Endothelial cell of umbilical vein (primary cell): ENCODE results near the gene TLDC2. TPM values are rescaled to one million over a fixed set of nuclear protein-coding genes. Genes with fewer than 3 reads are reported as not detected.

Source experiments
- BruUV-seq: library from RNA; stranded (reverse); fragments of 400-500 nt; replicated peaks from 2 replicates; lab custom pipeline; 2021; lab: Mats Ljungman, UMichigan
- CTCF ChIA-PET: fragments of 300-600, 350-600 bp; sonication (Branson Sonifier 250); formaldehyde crosslinking; loops from one replicate; lab custom pipeline; 2021; ENCODE audit warnings: antibody characterized with exemption, inconsistent platforms; lab: Charles Lee
- POLR2A ChIA-PET: fragments of 300-600, 350-600 bp; sonication (Branson Sonifier 250); formaldehyde crosslinking; loops from one replicate; lab custom pipeline; 2021; ENCODE audit warnings: antibody characterized with exemption, inconsistent platforms; lab: Charles Lee
- DNase-seq: peaks from one replicate; pipeline ENCODE4 v3.0.0-alpha.2; 2011; ENCODE audit warnings: low read depth, low spot score
- FAIRE-seq: peaks from 2 replicates; lab custom pipeline; 2011; peaks lifted over from hg19 to GRCh38; lab: Jason Lieb, UNC
- H2AFZ ChIP-seq: 2 replicates; pipeline ENCODE4 v1.6.0; 2012; ENCODE audit warnings: low read depth, low read length, control low read depth, inconsistent platforms
- H3K27ac ChIP-seq: 2 replicates; pipeline ENCODE4 v1.5.1; 2011; ENCODE audit warnings: low read depth, mild to moderate bottlenecking, control low read depth, low read length, moderate library complexity; ENCODE audit not compliant: insufficient read depth
- H3K27me3 ChIP-seq, 2 experiments: 2 replicates each; pipeline versions ENCODE4 v1.6.0 to v1.6.1; 2011; ENCODE audit warnings: low read length in 2 of 2, mixed read lengths in 1 of 2; ENCODE audit not compliant: control insufficient read depth in 2 of 2, insufficient read depth in 2 of 2
- H3K36me3 ChIP-seq, 2 experiments: 2 replicates in 1 of 2; 3 replicates in 1 of 2; pipeline ENCODE4 v1.5.1; 2011; ENCODE audit warnings: low read length in 2 of 2, mild to moderate bottlenecking in 1 of 2, moderate library complexity in 1 of 2; ENCODE audit not compliant: control insufficient read depth in 2 of 2, insufficient read depth in 2 of 2; ENCODE audit errors: extremely low read depth in 1 of 2
- H3K4me1 ChIP-seq: 3 replicates; pipeline ENCODE4 v1.5.1; 2011; ENCODE audit warnings: mild to moderate bottlenecking, low read length; ENCODE audit not compliant: control insufficient read depth, insufficient read depth; ENCODE audit errors: extremely low read depth
- H3K4me2 ChIP-seq: 2 replicates; pipeline ENCODE4 v1.6.1; 2011; ENCODE audit warnings: low read length, control low read depth, mixed read lengths; ENCODE audit not compliant: insufficient read depth
- H3K4me3 ChIP-seq, 3 experiments: fragments of 200-600 bp in 1 of 3; sonication (generic), shearing (Covaris generic) in 1 of 3; replicated peaks in 1 of 3; 2 replicates each; pipeline ENCODE4 v1.5.1; 2011 to 2016; ENCODE audit warnings: control low read depth in 3 of 3, low read length in 3 of 3, mild to moderate bottlenecking in 2 of 3, inconsistent platforms in 1 of 3, low read depth in 1 of 3, moderate library complexity in 1 of 3; ENCODE audit not compliant: insufficient read depth in 1 of 3
- H3K79me2 ChIP-seq: 2 replicates; pipeline ENCODE4 v1.6.0; 2012; ENCODE audit warnings: low read length, inconsistent platforms; ENCODE audit not compliant: control insufficient read depth, insufficient read depth
- H3K9ac ChIP-seq: replicated peaks from 2 replicates; pipeline ENCODE3; 2011; ENCODE audit warnings: low read length, control low read depth; ENCODE audit not compliant: insufficient read depth; ENCODE audit errors: extremely low read depth
- H3K9me1 ChIP-seq: replicated peaks from 3 replicates; pipeline ENCODE4 v1.6.0; 2011; ENCODE audit warnings: mild to moderate bottlenecking, low read length; ENCODE audit not compliant: control insufficient read depth, insufficient read depth; ENCODE audit errors: extremely low read depth
- H3K9me3 ChIP-seq: replicated peaks from 2 replicates; pipeline ENCODE4 v1.5.1; 2012; ENCODE audit warnings: low read length, inconsistent platforms; ENCODE audit not compliant: control insufficient read depth, insufficient read depth
- H4K20me1 ChIP-seq: replicated peaks from 2 replicates; pipeline ENCODE3; 2011; ENCODE audit warnings: mild to moderate bottlenecking, low read length; ENCODE audit not compliant: control insufficient read depth, insufficient read depth; ENCODE audit errors: extremely low read depth
- EZH2 ChIP-seq: IDR thresholded peaks from 2 replicates; pipeline ENCODE4 v1.6.1; 2012; ENCODE audit warnings: borderline replicate concordance, low read depth, mild to moderate bottlenecking, moderate library complexity, low read length, inconsistent platforms; ENCODE audit not compliant: severe bottlenecking
- FOS ChIP-seq: IDR thresholded peaks from 2 replicates; pipeline ENCODE4 v1.6.1; 2011; ENCODE audit warnings: mild to moderate bottlenecking, low read length, moderate library complexity, borderline replicate concordance; ENCODE audit not compliant: insufficient read depth
- GATA2 ChIP-seq: IDR thresholded peaks from 2 replicates; pipeline ENCODE4 v1.7.0; 2011; ENCODE audit warnings: low read depth, mild to moderate bottlenecking, moderate library complexity, mixed read lengths, low read length; ENCODE audit not compliant: insufficient read length, insufficient read depth
- JUN ChIP-seq: IDR thresholded peaks from 2 replicates; pipeline ENCODE4 v1.6.1; 2011; ENCODE audit warnings: borderline replicate concordance, low read depth; ENCODE audit not compliant: insufficient read length, insufficient read depth
- MAX ChIP-seq: IDR thresholded peaks from 2 replicates; pipeline ENCODE4 v1.6.1; 2011; ENCODE audit not compliant: insufficient read depth, insufficient read length
- MYC ChIP-seq: IDR thresholded peaks from one replicate; pipeline ENCODE4 v1.6.1; 2011; ENCODE audit warnings: mild to moderate bottlenecking, low read depth, low read length
- POLR2A ChIP-seq: IDR thresholded peaks from 2 replicates; pipeline ENCODE4 v1.6.1; 2012; ENCODE audit warnings: low read depth, mild to moderate bottlenecking, control low read depth, low read length
- POLR2AphosphoS5 ChIP-seq: IDR thresholded peaks from 2 replicates; pipeline ENCODE4 v1.6.1; 2012; ENCODE audit warnings: low read depth, mild to moderate bottlenecking, control low read depth, low read length, moderate library complexity; ENCODE audit not compliant: insufficient read depth
- dilution Hi-C: fragments of 300-500 bp; cut with MboI; formaldehyde crosslinking; loops from one replicate; pipeline ENCODE4 v1.15.0; 2019; ENCODE audit warnings: low sequenced_read_pairs; ENCODE audit not compliant: extremely low pct_ligation_motif_present
- intact Hi-C: fragments of 100-400 bp; cut with micrococcal nuclease; formaldehyde crosslinking; loops from one replicate; pipeline ENCODE4 v1.10.0; 2022
- polyA plus RNA-seq, 4 experiments: library from polyadenylated mRNA; depleted of rRNA in 3 of 4; stranded (reverse) in 3 of 4; unstranded in 1 of 4; fragments of >200 nt; gene quantifications; 2 replicates each; pipeline versions ENCODE4 v1.2.1 to v1.2.3, GENCODE V29; 2011 to 2012; ENCODE audit warnings: missing spikeins in 1 of 4
- total RNA-seq: library from RNA; stranded (reverse); gene quantifications from 2 replicates; pipeline ENCODE4 v1.2.3, GENCODE V29; 2021
- TF ChIP-seq, protein P1 (sequence below), 2 donors: IDR thresholded peaks; 1 replicate in 1 of 2; 2 replicates in 1 of 2; pipeline ENCODE4 v1.5.1; 2011; ENCODE audit warnings: low read length in 2 of 2, mild to moderate bottlenecking in 2 of 2, moderate library complexity in 2 of 2, control low read depth in 1 of 2, inconsistent platforms in 1 of 2, low read depth in 1 of 2; ENCODE audit not compliant: insufficient read depth in 1 of 2; ENCODE audit errors: extremely low read depth in 1 of 2

Gene TLDC2
- total and polyA plus RNA-seq, 2 donors (not counting 3 experiments of a cell fraction or from before 2014, with no cell fraction given) = not detected

GRCh38 chr20:36917240-36917639 is 41.3 kb downstream of the TLDC2 start:
- TF ChIP-seq GATA2 (no peak), JUN (no peak), POLR2A (no peak), EZH2 (no peak), FOS (no peak), POLR2AphosphoS5 (no peak), MAX (no peak), MYC (no peak)
- TF ChIP-seq, protein P1, sequence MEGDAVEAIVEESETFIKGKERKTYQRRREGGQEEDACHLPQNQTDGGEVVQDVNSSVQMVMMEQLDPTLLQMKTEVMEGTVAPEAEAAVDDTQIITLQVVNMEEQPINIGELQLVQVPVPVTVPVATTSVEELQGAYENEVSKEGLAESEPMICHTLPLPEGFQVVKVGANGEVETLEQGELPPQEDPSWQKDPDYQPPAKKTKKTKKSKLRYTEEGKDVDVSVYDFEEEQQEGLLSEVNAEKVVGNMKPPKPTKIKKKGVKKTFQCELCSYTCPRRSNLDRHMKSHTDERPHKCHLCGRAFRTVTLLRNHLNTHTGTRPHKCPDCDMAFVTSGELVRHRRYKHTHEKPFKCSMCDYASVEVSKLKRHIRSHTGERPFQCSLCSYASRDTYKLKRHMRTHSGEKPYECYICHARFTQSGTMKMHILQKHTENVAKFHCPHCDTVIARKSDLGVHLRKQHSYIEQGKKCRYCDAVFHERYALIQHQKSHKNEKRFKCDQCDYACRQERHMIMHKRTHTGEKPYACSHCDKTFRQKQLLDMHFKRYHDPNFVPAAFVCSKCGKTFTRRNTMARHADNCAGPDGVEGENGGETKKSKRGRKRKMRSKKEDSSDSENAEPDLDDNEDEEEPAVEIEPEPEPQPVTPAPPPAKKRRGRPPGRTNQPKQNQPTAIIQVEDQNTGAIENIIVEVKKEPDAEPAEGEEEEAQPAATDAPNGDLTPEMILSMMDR (IDR thresholded peaks at IDR 0.05; ENCODE audit: extremely low read depth in 1 of 2, insufficient read depth in 1 of 2, low read depth in 1 of 2, low read length in 2 of 2) = no peak
- Histone ChIP-seq H3K4me1 (no peaks in the 10 kb centered on the region), H3K9me1 (no peaks in the 10 kb centered on the region), H3K27me3 (no peaks in the 10 kb centered on the region), H3K4me2 (no peak overlapping the region), H3K27ac (no peak overlapping the region), H3K79me2 (no peaks in the 10 kb centered on the region), H2AFZ (no peak overlapping the region), H3K9ac (no peak overlapping the region), H3K4me3 (no peak overlapping the region), H3K36me3 (no peaks in the 10 kb centered on the region), H3K9me3 (no peaks in the 10 kb centered on the region), H4K20me1 (no peaks in the 10 kb centered on the region)
- FAIRE-seq = no peak
- BruUV-seq = no TSS peak
- CTCF ChIA-PET = interaction anchor here (0.8 kb wide), 1 partner anchor 14 kb away, joined by 3 read pairs; no protein-coding TSS in a partner anchor
- POLR2A ChIA-PET = no interaction called here
- intact Hi-C loops (no loop called here), dilution Hi-C loops (no loop called here)
- no peak for DNase-seq
